Neuronal stem cell (in vitro differentiated cells): ENCODE measurements around the gene TAS1R3.

ENCODE experiments used
- DNase-seq: peaks from one replicate; pipeline ENCODE4 v3.0.0-alpha.2; 2013; ENCODE audit warnings: low spot score
- H2AFZ ChIP-seq: one replicate; pipeline ENCODE4 v1.6.1; 2013; ENCODE audit warnings: mild to moderate bottlenecking, low read length, inconsistent platforms
- H2AK5ac ChIP-seq: 2 replicates; pipeline ENCODE4 v1.6.1; 2013; ENCODE audit warnings: low read depth, mild to moderate bottlenecking, inconsistent platforms, low read length, moderate library complexity, mixed read lengths
- H2BK120ac ChIP-seq: 2 replicates; pipeline ENCODE4 v1.6.1; 2013; ENCODE audit warnings: low read depth, mild to moderate bottlenecking, inconsistent platforms, low read length, moderate library complexity, mixed read lengths
- H2BK12ac ChIP-seq: one replicate; pipeline ENCODE4 v1.6.1; 2013; ENCODE audit warnings: low read length, inconsistent platforms
- H2BK15ac ChIP-seq: 2 replicates; pipeline ENCODE4 v1.6.1; 2013; ENCODE audit warnings: mild to moderate bottlenecking, low read length, inconsistent platforms, mixed read lengths
- H2BK5ac ChIP-seq: one replicate; pipeline ENCODE4 v1.6.1; 2013; ENCODE audit warnings: inconsistent platforms, mild to moderate bottlenecking, low read length, moderate library complexity
- H3K14ac ChIP-seq: one replicate; pipeline ENCODE4 v1.6.1; 2013; ENCODE audit warnings: low read length, inconsistent platforms
- H3K18ac ChIP-seq: 2 replicates; pipeline ENCODE4 v1.6.1; 2013; ENCODE audit warnings: low read length, inconsistent platforms
- H3K23ac ChIP-seq: 2 replicates; pipeline ENCODE4 v1.6.1; 2013; ENCODE audit warnings: low read depth, mild to moderate bottlenecking, mixed read lengths, low read length, inconsistent platforms; ENCODE audit not compliant: poor library complexity
- H3K27ac ChIP-seq: replicated peaks from 3 replicates; pipeline ENCODE4 v1.5.1; 2013; ENCODE audit warnings: low read length, inconsistent platforms
- H3K27me3 ChIP-seq, 3 experiments: 2 replicates each; pipeline ENCODE4 v1.6.1; 2013; ENCODE audit warnings: low read length in 3 of 3, mild to moderate bottlenecking in 2 of 3, inconsistent platforms in 1 of 3, low read depth in 1 of 3, mixed read lengths in 1 of 3, moderate library complexity in 1 of 3; ENCODE audit not compliant: control insufficient read depth in 3 of 3, insufficient read depth in 3 of 3
- H3K36me3 ChIP-seq, 2 donors: replicated peaks in 1 of 2; 2 replicates each; pipeline ENCODE4 v1.6.1; 2013; ENCODE audit warnings: low read length in 2 of 2; ENCODE audit not compliant: control insufficient read depth in 2 of 2, insufficient read depth in 2 of 2
- H3K4ac ChIP-seq: 2 replicates; pipeline ENCODE4 v1.6.1; 2013; ENCODE audit warnings: inconsistent platforms, mild to moderate bottlenecking, low read length, moderate library complexity
- H3K4me1 ChIP-seq, 2 donors: 1 replicate in 1 of 2; 2 replicates in 1 of 2; pipeline ENCODE4 v1.6.1; 2013; ENCODE audit warnings: low read length in 2 of 2, low read depth in 1 of 2; ENCODE audit not compliant: control insufficient read depth in 2 of 2, insufficient read depth in 1 of 2
- H3K4me2 ChIP-seq: one replicate; pipeline ENCODE4 v1.6.1; 2013; ENCODE audit warnings: mild to moderate bottlenecking, low read length, inconsistent platforms; ENCODE audit not compliant: insufficient read depth, poor library complexity, severe bottlenecking
- H3K4me3 ChIP-seq, 2 donors: 2 replicates each; pipeline ENCODE4 v1.5.1; 2013; ENCODE audit warnings: low read length in 2 of 2, mild to moderate bottlenecking in 2 of 2, inconsistent platforms in 1 of 2, moderate library complexity in 1 of 2
- H3K79me1 ChIP-seq: one replicate; pipeline ENCODE4 v1.6.1; 2013; ENCODE audit warnings: low read depth, mild to moderate bottlenecking, inconsistent platforms, low read length, moderate library complexity
- H3K9ac ChIP-seq: one replicate; pipeline ENCODE4 v1.6.1; 2013; ENCODE audit warnings: mild to moderate bottlenecking, low read depth, low read length, inconsistent platforms; ENCODE audit not compliant: poor library complexity
- H3K9me3 ChIP-seq, 2 donors: replicated peaks in 1 of 2; 2 replicates each; pipeline versions ENCODE3 to v1.6.1; 2013; ENCODE audit warnings: low read length in 2 of 2, mild to moderate bottlenecking in 2 of 2, inconsistent platforms in 1 of 2, low read depth in 1 of 2, mixed read lengths in 1 of 2, moderate library complexity in 1 of 2; ENCODE audit not compliant: control insufficient read depth in 2 of 2, insufficient read depth in 1 of 2
- H4K8ac ChIP-seq: one replicate; pipeline ENCODE4 v1.6.1; 2013; ENCODE audit warnings: low read depth, mild to moderate bottlenecking, inconsistent platforms, low read length, moderate library complexity
- H4K91ac ChIP-seq: one replicate; pipeline ENCODE4 v1.6.1; 2013; ENCODE audit warnings: low read length, low read depth, mild to moderate bottlenecking, inconsistent platforms; ENCODE audit not compliant: poor library complexity
- WGBS, 2 donors: extraction: QIAGEN DNeasy Blood & Tissue Kit; methylation state at CpG; one replicate each; pipeline ENCODE4 v1.1.7; 2013; ENCODE audit warnings: missing lambda C conversion rate in 2 of 2, mixed read lengths in 1 of 2; ENCODE audit not compliant: insufficient read length in 2 of 2, insufficient replicate concordance in 1 of 2; ENCODE audit errors: extremely low coverage in 2 of 2; 5-methylcytosine and 5-hydroxymethylcytosine counted together

TAS1R3 gene

DNA sequence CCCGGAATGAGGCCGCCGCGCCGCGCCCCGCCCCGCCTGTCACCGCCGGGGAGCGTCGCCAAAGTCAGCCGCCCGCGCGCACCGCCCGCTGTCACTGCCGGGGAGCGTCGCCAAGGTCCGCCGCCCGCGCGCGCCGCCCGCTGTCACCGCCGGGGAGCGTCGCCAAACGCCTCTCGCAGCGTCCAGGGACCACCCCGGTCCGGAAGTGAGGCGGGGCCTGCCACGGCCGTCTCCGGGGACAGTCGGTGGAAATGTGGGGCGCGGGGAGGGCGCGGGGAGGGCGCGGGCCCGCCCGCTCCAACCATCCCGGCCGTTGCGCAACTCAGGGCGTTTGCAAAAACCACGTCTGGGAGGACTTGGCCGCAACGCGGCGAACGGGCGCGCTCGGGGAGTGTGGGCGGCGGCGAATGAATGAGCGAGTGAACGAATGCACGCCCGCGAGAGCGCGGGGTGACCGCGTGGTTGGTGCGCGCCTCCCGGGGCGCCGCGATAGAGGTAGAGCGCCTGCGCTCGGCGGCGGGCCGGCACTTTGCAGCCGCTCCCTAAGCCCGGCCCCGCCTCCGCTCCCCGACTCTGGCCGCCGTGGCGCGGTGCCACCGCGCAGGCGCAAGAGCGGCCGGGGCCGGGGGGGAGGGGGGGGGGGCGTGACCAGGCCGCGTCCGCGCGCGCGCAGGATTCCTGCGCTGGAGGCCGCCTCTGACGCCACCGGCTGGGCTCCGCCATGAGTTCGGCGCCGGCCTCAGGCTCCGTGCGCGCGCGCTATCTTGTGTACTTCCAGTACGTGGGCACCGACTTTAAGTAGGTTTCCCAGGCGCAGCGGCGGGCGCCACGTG is 22.9 kb upstream of the TAS1R3 start, which contains the start of the genes ACAP3 and PUSL1:
TSS of gene ACAP3 (minus strand) at position 8 of the 833 bp plus-strand sequence. CDS start 115 bp downstream, outside the sequence.
TSS of gene PUSL1 (plus strand) at position 675 of the 833 bp plus-strand sequence. CDS start at position 722, 47 bp downstream.
- peak within 1 kb of the TSS; percentile 61 for H2BK120ac ChIP-seq
- WGBS, 2 donors = no CpG with 5 or more reads among the region's 131 CpGs
- H3K9ac ChIP-seq = peak within 1 kb of the TSS; percentile 97
- no peak within 1 kb of the TSS for H4K91ac ChIP-seq
- peak within 1 kb of the TSS; percentile 96 for H3K23ac ChIP-seq
- H2AK5ac ChIP-seq = peak within 1 kb of the TSS; percentile 100
- peak within 1 kb of the TSS; percentile 76 for H3K4ac ChIP-seq
- H3K79me1 ChIP-seq = peaks cover 19% of the 10 kb centered on the region
- H3K9me3 ChIP-seq = no peaks in the 10 kb centered on the region
- H3K4me3 ChIP-seq = peak within 1 kb of the TSS; percentile 75 to 94
- peak; percentile 89 for DNase-seq
- peak within 1 kb of the TSS; percentile 93 for H3K4me2 ChIP-seq
- peak within 1 kb of the TSS; percentile 82 for H4K8ac ChIP-seq
- peaks cover 27 to 39% of the 10 kb centered on the region in 2 donors for H3K36me3 ChIP-seq
- peaks cover 0 to 2% (median 0%) of the 10 kb centered on the region in 3 experiments for H3K27me3 ChIP-seq
- peak within 1 kb of the TSS; percentile 85 for H3K27ac ChIP-seq
- peak within 1 kb of the TSS; percentile 98 for H3K18ac ChIP-seq
- H2BK5ac ChIP-seq = peak within 1 kb of the TSS; percentile 82
- peak within 1 kb of the TSS; percentile 96 for H2AFZ ChIP-seq
- H2BK12ac ChIP-seq = peak within 1 kb of the TSS; percentile 46
- peak within 1 kb of the TSS; percentile 100 for H3K14ac ChIP-seq
- peak within 1 kb of the TSS; percentile 37 for H2BK15ac ChIP-seq
- H3K4me1 ChIP-seq = peaks cover 36 to 38% of the 10 kb centered on the region in 2 donors

DNA sequence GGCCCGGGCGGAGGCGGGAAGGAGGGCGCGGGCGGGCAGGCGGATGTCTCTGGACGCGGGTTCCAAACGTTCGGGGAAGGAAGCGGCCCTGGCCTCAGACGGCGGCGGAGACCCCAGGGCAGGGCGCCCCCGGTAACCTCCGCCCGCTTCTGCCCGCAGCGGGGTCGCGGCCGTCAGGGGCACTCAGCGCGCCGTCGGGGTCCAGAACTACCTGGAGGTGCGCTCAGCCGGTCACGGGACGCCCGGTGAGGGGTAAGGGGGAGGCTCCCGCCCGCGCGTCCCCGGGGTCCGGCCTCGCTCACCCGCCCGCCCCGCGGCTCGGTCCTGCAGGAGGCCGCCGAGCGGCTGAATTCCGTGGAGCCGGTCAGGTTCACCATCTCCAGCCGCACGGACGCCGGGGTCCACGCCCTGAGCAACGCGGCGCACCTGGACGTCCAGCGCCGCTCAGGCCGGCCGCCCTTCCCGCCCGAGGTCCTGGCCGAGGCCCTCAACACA is 22.3 kb upstream of the TAS1R3 start:
- WGBS, 2 donors = no CpG with 5 or more reads among the region's 66 CpGs
- no peak overlapping the region for H3K4ac ChIP-seq
- H3K4me3 ChIP-seq = peak overlapping the region; percentile 75 to 94
- peak overlapping the region; percentile 98 for H3K18ac ChIP-seq
- peak overlapping the region; percentile 96 for H2AFZ ChIP-seq
- H3K79me1 ChIP-seq = peaks cover 20% of the 10 kb centered on the region
- H2AK5ac ChIP-seq = peak overlapping the region; percentile 98
- H3K9ac ChIP-seq = peak overlapping the region; percentile 97
- H2BK12ac ChIP-seq = no peak overlapping the region
- no peaks in the 10 kb centered on the region for H3K9me3 ChIP-seq
- peak overlapping the region; percentile 82 for H2BK5ac ChIP-seq
- peak overlapping the region; percentile 82 for H4K8ac ChIP-seq
- H3K23ac ChIP-seq = peak overlapping the region; percentile 96
- H3K4me2 ChIP-seq = peak overlapping the region; percentile 93
- peaks cover 0 to 2% (median 0%) of the 10 kb centered on the region in 3 experiments for H3K27me3 ChIP-seq
- DNase-seq = no peak
- peak overlapping the region; percentile 61 for H2BK120ac ChIP-seq
- peak overlapping the region; percentile 17 for H3K14ac ChIP-seq
- peak overlapping the region; percentile 26 for H2BK15ac ChIP-seq
- no peak overlapping the region for H3K27ac ChIP-seq
- peaks cover 34 to 46% of the 10 kb centered on the region in 2 donors for H3K36me3 ChIP-seq
- H3K4me1 ChIP-seq = peaks cover 36 to 38% of the 10 kb centered on the region in 2 donors
- no peak overlapping the region for H4K91ac ChIP-seq

DNA sequence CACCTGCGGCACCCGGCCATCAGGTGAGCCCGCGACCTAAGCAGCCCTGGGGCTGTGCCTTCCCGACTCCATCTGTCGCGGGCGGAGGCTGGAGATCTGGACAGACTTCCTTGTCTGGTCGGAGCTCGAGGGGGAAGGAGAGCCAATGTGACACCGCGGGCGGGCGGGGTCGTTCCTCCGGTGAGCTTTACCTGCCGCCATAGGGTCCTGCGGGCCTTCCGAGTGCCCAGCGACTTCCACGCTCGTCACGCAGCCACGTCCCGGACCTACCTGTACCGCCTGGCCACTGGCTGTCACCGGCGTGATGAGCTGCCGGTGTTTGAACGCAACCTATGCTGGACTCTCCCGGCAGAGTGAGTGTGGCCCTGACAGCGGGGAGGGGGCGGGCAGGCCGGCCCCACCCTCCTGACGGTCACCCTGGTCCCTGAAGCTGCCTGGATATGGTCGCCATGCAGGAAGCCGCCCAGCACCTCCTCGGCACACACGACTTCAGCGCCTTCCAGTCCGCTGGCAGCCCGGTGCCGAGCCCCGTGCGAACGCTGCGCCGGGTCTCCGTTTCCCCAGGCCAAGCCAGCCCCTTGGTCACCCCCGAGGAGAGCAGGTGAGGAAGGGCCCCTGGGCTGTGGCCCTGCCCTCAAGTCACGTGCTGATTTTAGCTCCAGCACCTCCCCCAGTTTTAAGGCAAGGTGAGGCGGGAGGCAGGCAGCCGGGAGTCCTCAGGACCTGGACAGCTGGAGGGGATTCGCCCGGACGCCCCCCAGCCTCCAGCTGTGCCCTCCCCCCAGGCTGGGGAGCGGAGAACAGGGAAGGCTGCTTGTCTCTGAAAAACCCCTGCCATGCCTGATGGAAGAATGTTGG is 21.6 kb upstream of the TAS1R3 start:
- Histone ChIP-seq H3K4ac (no peak overlapping the region), H3K23ac (peak overlapping the region; percentile 96), H3K4me2 (peak overlapping the region; percentile 93), H3K4me3 (peak overlapping the region; percentile 75 to 94), H2BK120ac (peak overlapping the region; percentile 61), H3K79me1 (peaks cover 20% of the 10 kb centered on the region), H3K27ac (no peak overlapping the region), H2BK15ac (no peak overlapping the region), H4K91ac (no peak overlapping the region), H3K27me3 (peaks cover 0 to 2% (median 0%) of the 10 kb centered on the region in 3 experiments), H3K4me1 (peaks cover 33 to 35% of the 10 kb centered on the region in 2 donors), H4K8ac (peak overlapping the region; percentile 82), H3K9me3 (no peaks in the 10 kb centered on the region), H2BK5ac (peak overlapping the region; percentile 82), H2AFZ (no peak overlapping the region), H3K9ac (peak overlapping the region; percentile 97), H3K14ac (peak overlapping the region; percentile 17), H2AK5ac (peak overlapping the region; percentile 98), H2BK12ac (no peak overlapping the region), H3K18ac (peak overlapping the region; percentile 98), H3K36me3 (peaks cover 39 to 52% of the 10 kb centered on the region in 2 donors)
- WGBS, 2 donors = no CpG with 5 or more reads among the region's 57 CpGs
- DNase-seq = no peak
